ENCODE results near the gene TP53TG3E.
"Not testable (repeated sequence)": the region's sequence is repeated elsewhere in the genome, so short reads cannot be mapped to it uniquely, and the experiment has no call there.

The TP53TG3E gene

GRCh38 chr16:33304006-33304405 is at the start of gene TP53TG3E:
Gene TP53TG3E (plus strand): TSS chr16:33304306. CDS start chr16:33304374, 68 bp downstream.
- not testable (repeated sequence) for DNase-seq

GRCh38 chr16:33336226-33337012 is 32.3 kb downstream of the TP53TG3E start:
- not testable (repeated sequence) for DNase-seq

GRCh38 chr16:33337627-33338542 is 33.8 kb downstream of the TP53TG3E start:
- DNase-seq = not testable (repeated sequence)

GRCh38 chr16:33338543-33338951 is 34.4 kb downstream of the TP53TG3E start:
- not testable (repeated sequence) for DNase-seq

- not testable (repeated sequence) for DNase-seq
Measured at GRCh38 chr16:33339093-33340061, 35.3 kb downstream of the TP53TG3E start.

Data from NCI-H774 (cell line).